HG03354 (cell line): Measurements from ENCODE around the gene C20orf144.

Source experiments
- ATAC-seq: cut with Tn5 transposase; IDR thresholded peaks from one replicate; pipeline ENCODE4 v1.9.1; 2021; ENCODE audit warnings: mild to moderate bottlenecking; ENCODE audit not compliant: unreplicated experiment, poor library complexity, severe bottlenecking

Gene C20orf144

DNA sequence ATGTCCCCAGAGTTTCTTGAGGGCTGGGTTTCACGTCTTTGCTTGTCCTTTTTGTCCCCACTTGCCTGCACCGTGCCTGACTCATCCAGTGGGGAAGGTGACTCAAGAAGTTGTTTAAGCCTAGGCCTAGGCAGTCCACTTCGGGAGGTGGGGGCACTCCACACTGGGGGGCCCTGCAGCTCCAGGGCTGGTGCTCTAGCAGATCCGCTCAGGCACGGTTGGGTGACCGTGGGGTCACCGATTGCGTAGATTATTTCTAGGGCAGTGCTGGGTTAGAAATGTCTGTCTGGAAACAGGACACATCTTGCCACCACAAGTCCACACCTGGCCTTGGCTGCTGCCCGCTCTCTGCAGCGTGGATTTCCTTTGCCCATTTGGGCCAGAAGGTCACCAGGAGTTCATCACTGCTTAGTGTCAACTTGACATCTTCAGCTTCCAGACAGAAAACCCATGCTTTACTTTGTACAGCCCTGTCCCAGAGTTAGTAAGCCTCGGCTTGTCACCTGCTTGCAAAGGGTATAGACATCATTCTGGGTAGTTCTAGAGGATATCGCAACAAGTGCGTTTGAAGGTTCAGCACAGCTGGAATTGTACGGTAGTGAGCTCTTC is 13.6 kb upstream of the C20orf144 start:
- no peak for ATAC-seq

DNA sequence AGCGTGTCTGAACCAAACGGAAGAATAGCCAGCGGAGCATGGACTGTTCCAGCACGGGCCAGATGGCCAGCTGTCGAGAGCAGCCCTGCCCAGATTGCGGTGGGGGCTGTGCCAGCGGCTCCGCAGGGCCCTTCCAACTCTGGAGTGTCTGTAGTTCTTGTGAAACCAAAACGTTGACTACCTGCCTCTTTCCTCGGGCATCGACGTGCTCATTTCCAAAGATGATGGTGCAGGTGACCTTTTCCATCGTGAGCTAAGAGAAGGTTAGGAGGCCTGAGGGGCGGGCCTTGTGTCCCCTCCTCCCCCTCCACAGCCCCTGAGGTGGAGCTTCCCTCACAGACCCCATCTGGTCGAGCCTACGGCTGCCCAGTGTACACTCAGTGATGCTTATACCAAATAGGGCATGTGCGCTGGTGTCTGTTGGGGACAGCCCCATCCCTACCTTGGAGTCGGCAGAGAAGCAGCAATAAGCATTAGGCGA is 12.9 kb upstream of the C20orf144 start:
- no peak for ATAC-seq

DNA sequence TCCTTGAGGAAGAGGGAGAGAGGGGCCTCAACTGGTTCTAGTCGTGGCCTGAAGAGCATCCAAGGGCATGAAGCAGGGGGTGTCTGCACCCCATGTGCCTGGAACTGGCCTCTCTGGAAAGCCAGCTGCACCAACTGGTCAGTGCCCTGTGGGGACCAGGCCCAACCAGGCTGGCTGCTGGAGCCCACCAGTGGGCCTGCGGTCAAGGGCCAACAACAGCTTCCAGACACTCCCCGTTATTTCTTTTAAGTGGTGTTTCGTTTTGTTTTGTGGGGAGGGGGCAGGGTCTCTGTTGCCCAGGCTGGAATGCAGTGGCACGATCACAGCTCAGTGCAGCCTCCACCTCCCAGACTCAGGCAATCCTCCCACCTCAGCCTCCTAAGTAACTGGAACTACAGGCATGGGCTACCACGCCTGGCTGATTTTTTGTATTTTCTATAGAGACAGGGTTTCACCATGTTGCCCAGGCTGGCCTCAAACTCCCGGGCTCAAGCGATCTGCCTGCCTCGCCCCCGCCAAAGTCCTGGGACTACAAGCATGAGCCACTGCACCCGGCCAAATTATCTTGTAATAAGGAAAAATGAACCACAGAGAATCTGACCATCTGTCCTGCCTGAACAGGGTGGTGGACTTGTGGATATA is 11.9 kb upstream of the C20orf144 start:
- ATAC-seq = no peak

DNA sequence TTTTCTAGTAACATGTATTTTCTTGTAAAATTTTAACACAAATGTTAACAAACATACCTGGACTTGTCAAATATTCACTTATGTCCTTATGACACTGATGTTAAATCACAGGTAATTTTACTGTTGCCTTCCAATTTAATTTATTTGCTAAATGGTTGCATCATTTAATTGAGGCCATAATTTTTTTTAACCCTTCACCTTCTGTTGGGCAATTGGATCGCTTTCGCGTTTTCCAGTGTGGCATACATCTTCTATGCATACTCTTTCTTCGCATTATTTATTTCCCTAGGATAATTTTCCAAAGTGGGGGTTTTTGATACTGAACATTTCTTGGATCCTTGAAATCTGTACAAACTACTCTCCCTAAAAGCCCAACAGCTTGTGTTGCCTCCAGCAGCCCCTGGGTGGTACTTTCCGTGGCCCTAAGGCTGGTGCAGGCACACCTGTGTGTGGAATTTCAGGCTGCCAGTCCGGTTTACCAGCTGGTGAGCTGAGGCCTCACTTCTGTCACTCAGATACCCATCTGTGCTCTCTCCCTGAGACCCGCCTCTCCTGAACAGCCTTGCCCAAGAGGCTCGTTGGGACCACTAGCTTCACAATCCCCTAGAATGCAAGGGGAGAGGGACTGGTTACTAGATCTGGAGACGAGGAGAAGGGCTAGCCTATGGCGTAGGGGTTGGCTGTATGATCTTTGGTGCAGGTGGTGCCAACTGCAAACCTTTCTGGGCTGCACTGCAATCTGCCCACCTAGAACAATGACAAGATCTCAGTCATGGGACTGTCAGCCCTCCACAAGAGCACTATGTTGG is 11.2 kb upstream of the C20orf144 start:
- ATAC-seq = no peak

- no peak for ATAC-seq
These were observed 10.5 kb upstream of the C20orf144 start for GRCh38 chr20:33651562-33652048.

DNA sequence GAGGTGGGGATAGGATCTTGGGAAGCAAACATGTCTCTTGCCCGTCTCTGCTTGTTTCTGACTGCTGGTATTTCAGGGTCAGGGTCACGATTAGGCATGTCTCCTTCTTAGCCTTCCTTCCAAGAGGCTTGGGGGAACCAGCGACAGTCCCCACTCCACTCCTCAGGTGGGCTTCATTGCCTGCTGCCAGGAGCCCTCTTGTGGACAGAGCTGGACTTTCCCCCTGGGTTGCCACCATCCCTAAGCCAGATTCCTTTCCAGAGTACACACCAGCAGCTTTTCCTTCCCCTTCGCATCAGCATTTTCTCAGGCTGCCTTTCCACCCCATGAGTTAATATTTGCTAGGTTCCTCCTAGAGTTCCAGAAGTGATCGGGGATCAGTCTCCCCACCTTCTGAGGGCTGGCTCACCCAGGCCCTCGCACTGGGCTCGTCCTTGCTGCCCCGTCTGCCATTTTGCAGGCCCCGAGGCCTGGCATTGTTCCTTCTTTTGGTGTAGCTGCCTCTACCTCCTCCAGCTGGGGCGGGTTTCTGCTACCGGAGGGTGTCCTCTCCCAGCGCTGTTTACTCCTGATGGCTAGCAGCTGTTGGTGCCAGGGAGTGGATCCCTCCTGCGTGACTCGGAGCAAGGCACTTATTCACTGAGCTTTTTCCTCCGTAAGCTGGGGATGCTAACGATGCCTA is 8.8 kb upstream of the C20orf144 start:
- no peak for ATAC-seq

DNA sequence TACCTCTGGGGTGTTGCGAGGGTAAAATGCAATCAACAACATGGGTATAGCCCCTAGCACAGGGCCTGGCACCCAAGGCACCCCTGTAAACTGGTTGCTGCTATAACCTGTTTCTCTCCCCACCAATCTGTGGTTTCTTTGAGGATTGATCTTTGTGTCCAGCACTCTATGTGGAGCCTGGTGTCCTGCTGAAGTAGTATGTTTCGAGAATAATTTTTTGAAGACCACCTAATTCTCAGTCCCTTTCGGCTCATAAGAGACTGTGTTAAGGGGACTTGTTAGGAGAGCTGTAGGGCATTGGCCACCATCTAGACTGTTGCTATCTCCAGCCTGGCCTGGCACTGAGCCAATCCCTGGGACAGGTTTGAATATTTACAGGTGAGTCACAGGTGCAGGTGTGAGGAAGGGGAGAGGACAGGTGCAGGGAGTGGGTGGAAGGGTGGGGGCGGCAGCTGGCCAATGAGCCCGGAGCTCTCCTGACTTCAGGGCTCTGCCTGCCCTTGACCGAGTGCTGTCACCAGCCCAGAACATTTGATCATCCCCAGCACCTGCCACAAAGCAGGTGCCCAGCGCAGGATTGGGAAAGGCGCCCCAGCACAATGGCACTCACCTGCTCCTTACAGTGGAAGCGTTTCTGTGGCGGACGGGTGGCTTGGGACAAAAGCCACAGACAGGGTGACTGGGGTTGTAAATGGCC is 8.1 kb upstream of the C20orf144 start:
- no peak for ATAC-seq

DNA sequence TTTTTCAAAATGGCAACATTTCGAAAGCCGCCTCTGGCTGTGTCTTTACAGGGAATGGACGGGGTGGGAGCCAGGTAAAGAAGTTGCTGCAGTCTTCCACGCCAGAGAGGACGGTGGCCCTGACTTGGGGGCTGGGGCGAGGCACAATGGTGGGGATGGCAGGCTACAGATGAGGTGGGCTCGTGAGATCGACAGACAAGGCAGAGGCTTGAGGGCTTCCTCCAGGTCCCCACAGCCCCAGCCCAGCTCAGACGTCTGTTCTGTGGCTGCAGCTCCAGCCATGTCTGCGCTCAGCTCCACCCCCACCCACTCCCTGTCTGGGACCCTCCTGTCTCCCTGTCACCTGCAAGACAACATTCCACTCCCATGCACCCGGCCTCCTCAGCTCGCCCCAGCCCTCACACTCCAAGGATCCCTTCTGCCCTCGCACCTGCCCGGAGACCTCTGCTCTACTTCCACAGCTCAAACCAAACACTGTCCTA is 7.4 kb upstream of the C20orf144 start:
- no peak for ATAC-seq

GRCh38 chr20:33655164-33655563 is 7.0 kb upstream of the C20orf144 start:
- no peak for ATAC-seq

- no peak for ATAC-seq
These were observed 5.9 kb upstream of the C20orf144 start for GRCh38 chr20:33656010-33656782.

DNA sequence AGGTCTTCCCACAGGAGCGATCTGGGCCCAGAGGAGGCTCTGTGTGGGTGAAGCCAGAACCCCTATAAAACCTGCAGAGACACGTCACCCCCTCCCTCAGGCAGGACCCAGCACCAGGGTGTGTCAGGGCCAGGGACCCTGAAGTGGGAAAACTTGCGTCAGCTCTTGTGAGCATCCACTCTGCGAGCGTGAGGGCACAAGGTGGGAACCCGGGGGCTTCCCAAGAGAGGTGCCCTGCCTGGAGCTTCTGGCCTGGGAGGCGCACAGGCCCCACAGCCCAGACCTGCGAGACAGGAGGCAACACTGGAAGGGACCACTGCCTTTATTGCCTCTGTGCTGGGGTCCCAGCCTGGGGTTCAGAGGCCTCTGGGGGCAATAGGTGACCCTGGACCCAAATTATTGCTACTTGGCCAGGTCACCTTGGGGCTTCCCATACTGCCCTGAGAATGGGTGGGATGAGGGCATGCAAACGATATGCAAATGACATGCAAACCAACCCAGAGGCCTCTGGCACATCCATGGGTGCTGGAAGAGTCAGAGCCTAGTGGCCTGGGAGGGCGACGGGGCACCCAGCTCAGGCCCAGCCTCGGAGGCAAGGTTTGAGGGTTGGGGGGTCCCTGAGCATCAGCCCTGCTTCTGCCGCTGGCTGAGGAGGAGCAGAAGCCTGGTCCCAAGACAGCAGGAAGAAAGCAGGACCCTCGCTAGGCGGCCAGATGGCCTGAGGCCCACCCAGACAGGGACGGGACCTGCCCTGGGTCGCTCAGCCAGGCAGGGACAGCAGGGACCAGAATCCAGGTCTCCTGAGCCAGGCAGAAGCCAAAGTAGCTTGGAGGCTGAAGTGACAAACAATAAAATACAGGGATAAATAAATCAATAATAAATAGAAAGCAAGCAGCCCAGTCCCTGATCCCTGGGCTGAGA is 5.1 kb upstream of the C20orf144 start:
- no peak for ATAC-seq

- ATAC-seq = no peak
These were observed 4.4 kb upstream of the C20orf144 start for GRCh38 chr20:33657704-33658095.

GRCh38 chr20:33658510-33658909 is 3.6 kb upstream of the C20orf144 start:
- ATAC-seq = no peak

- no peak for ATAC-seq
These were observed 3.2 kb upstream of the C20orf144 start for GRCh38 chr20:33658929-33659328.

- ATAC-seq = no peak
These were observed 2.6 kb upstream of the C20orf144 start for GRCh38 chr20:33659341-33660034.

- ATAC-seq = no peak
These were observed 2.0 kb upstream of the C20orf144 start for GRCh38 chr20:33660035-33660684.

- no peak for ATAC-seq
These were observed 1.5 kb upstream of the C20orf144 start for GRCh38 chr20:33660685-33661058.
